Measurements from ENCODE around the gene MATN4. TPM values are rescaled to one million over a fixed set of nuclear protein-coding genes. Genes with fewer than 3 reads are reported as not detected.

The MATN4 gene
- total and polyA plus RNA-seq, 2 of the 4 experiments (the other 2 are of a cell fraction), result 0.12 TPM; not detected in 1

DNA sequence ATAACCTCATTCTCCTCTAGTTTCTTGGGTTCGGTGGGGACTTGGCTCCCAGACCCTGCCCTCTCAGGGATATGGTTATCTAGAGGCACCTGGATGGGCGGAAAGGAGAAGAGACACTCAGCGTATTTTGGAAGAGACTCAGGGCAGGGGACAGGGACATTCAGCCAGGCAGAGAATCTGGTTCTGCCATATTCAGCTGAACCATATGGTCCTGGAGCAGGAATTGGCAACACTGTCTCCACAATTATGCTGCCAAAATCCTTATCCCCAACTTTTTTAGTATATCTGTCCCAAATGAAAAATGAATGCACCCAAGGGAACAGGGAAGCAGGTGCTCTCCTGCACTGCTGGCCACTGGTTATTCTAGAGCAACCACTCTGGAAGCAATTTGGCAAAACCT lies 22.4 kb upstream of the MATN4 start (continued):
- TF ChIP-seq, protein P1, sequence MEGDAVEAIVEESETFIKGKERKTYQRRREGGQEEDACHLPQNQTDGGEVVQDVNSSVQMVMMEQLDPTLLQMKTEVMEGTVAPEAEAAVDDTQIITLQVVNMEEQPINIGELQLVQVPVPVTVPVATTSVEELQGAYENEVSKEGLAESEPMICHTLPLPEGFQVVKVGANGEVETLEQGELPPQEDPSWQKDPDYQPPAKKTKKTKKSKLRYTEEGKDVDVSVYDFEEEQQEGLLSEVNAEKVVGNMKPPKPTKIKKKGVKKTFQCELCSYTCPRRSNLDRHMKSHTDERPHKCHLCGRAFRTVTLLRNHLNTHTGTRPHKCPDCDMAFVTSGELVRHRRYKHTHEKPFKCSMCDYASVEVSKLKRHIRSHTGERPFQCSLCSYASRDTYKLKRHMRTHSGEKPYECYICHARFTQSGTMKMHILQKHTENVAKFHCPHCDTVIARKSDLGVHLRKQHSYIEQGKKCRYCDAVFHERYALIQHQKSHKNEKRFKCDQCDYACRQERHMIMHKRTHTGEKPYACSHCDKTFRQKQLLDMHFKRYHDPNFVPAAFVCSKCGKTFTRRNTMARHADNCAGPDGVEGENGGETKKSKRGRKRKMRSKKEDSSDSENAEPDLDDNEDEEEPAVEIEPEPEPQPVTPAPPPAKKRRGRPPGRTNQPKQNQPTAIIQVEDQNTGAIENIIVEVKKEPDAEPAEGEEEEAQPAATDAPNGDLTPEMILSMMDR (conservative IDR thresholded peaks at IDR 0.05; ENCODE audit: low read depth, low read length), result no peak
- TF ChIP-seq RAD21 (IDR thresholded peaks at IDR 0.05; ENCODE audit: low read length) (no peak), FOS (IDR thresholded peaks at IDR 0.05; ENCODE audit: low read depth, low read length) (no peak), CHD1 (IDR thresholded peaks at IDR 0.05; ENCODE audit: low read depth, low read length) (no peak), BHLHE40 (IDR thresholded peaks at IDR 0.05; ENCODE audit: low read depth, low read length) (no peak), NFE2L2 (IDR thresholded peaks at IDR 0.05; ENCODE audit: low read depth, low read length) (no peak)

Data from IMR-90 (cell line).